Neural progenitor cell (in vitro differentiated cells): Measurements from ENCODE around the gene THAP4. TPM values are rescaled to one million over a fixed set of nuclear protein-coding genes. Genes with fewer than 3 reads are reported as not detected.

Experiments
- DNase-seq: peaks from one replicate; pipeline ENCODE4 v3.0.0-alpha.2; 2016; ENCODE audit warnings: low spot score
- H2AFZ ChIP-seq: fragments of 200-600 bp; sonication (generic); replicated peaks from 2 replicates; pipeline ENCODE4 v1.6.1; 2016; ENCODE audit warnings: antibody characterized with exemption
- H3F3A ChIP-seq: fragments of 200-600 bp; sonication (generic); 2 replicates; pipeline ENCODE4 v1.6.1; 2016; ENCODE audit warnings: antibody characterized with exemption, low read depth
- H3K27ac ChIP-seq: fragments of 200-600 bp; sonication (generic); 2 replicates; pipeline ENCODE4 v1.5.1; 2016; ENCODE audit warnings: mild to moderate bottlenecking
- H3K27me3 ChIP-seq: fragments of 200-600 bp; sonication (generic); 2 replicates; pipeline ENCODE4 v1.6.1; 2016; ENCODE audit warnings: mild to moderate bottlenecking, moderate library complexity
- H3K36me3 ChIP-seq: fragments of 200-600 bp; sonication (generic); 2 replicates; pipeline ENCODE4 v1.5.1; 2016
- H3K4me1 ChIP-seq: fragments of 200-600 bp; sonication (generic); 2 replicates; pipeline ENCODE4 v1.6.1; 2016; ENCODE audit warnings: mixed run types
- H3K4me2 ChIP-seq: fragments of 200-600 bp; sonication (generic); 2 replicates; pipeline ENCODE4 v1.6.1; 2016
- H3K4me3 ChIP-seq: fragments of 200-600 bp; sonication (generic); 2 replicates; pipeline ENCODE4 v1.5.1; 2016
- H3K79me2 ChIP-seq: fragments of 200-600 bp; sonication (generic); 2 replicates; pipeline ENCODE4 v1.6.1; 2016; ENCODE audit warnings: low read depth
- H3K9ac ChIP-seq: fragments of 200-600 bp; sonication (generic); 2 replicates; pipeline ENCODE4 v1.6.1; 2016
- H3K9me3 ChIP-seq: fragments of 200-600 bp; sonication (generic); 2 replicates; pipeline ENCODE4 v1.5.1; 2016; ENCODE audit warnings: low read depth
- H4K20me1 ChIP-seq: fragments of 200-600 bp; sonication (generic); 2 replicates; pipeline ENCODE4 v1.6.1; 2016; ENCODE audit warnings: low read depth
- H3K27ac Mint-ChIP-seq: 3 replicates; pipeline ENCODE4 v1.8.0; 2021; ENCODE audit warnings: mixed read lengths
- H3K27me3 Mint-ChIP-seq: 2 replicates; pipeline ENCODE4 v1.8.0; 2022; ENCODE audit warnings: low read depth, mild to moderate bottlenecking, inconsistent platforms, moderate library complexity, mixed read lengths; ENCODE audit not compliant: insufficient read depth
- H3K36me3 Mint-ChIP-seq: 3 replicates; pipeline ENCODE4 v1.8.0; 2021; ENCODE audit warnings: mixed read lengths
- H3K4me1 Mint-ChIP-seq: 3 replicates; pipeline ENCODE4 v1.8.0; 2021; ENCODE audit warnings: mixed read lengths
- H3K4me3 Mint-ChIP-seq: 3 replicates; pipeline ENCODE4 v1.8.0; 2021; ENCODE audit warnings: mild to moderate bottlenecking, moderate library complexity, mixed read lengths
- H3K9me3 Mint-ChIP-seq: 3 replicates; pipeline ENCODE4 v1.8.0; 2020; ENCODE audit warnings: mixed read lengths
- CTCF ChIP-seq: fragments of 200-600 bp; sonication (generic); IDR thresholded peaks from 2 replicates; pipeline ENCODE4 v1.5.1; 2017; ENCODE audit warnings: antibody characterized with exemption, mild to moderate bottlenecking
- EZH2 ChIP-seq: fragments of 200-600 bp; sonication (generic); IDR thresholded peaks from 2 replicates; pipeline ENCODE4 v1.6.1; 2017; ENCODE audit warnings: antibody characterized with exemption, mild to moderate bottlenecking, moderate library complexity
- EZH2phosphoT487 ChIP-seq: fragments of 200-600 bp; sonication (generic); IDR thresholded peaks from 2 replicates; pipeline ENCODE4 v1.6.1; 2017; ENCODE audit warnings: antibody characterized with exemption
- small RNA-seq: library from RNA; depleted of rRNA; stranded (forward); fragments of <200 nt; gene quantifications from one replicate; pipeline ENCODE3, GENCODE V24; 2015
- total RNA-seq: library from RNA; depleted of rRNA; stranded (reverse); fragments of >200 nt; gene quantifications from 2 replicates; pipeline ENCODE4 v1.2.3, GENCODE V29; 2015; ENCODE audit warnings: low replicate concordance

Gene THAP4
- total RNA-seq, 1 donor from 2014 or later, result 25.6 TPM

- H3K27me3 ChIP-seq, result peaks cover 26% of the 10 kb centered on the region
- no peak for TF ChIP-seq CTCF
- TF ChIP-seq EZH2phosphoT487, result no peak
- no peak for TF ChIP-seq EZH2
- no peak overlapping the region for H3K27ac ChIP-seq
- Mint-ChIP-seq H3K4me3 (no peak overlapping the region), H3K36me3 (no peaks in the 10 kb centered on the region), H3K27me3 (peaks cover 15% of the 10 kb centered on the region), H3K4me1 (peaks cover 32% of the 10 kb centered on the region), H3K27ac (no peak overlapping the region), H3K9me3 (no peaks in the 10 kb centered on the region)
- no peak for DNase-seq
- no peaks in the 10 kb centered on the region for H3F3A ChIP-seq
- H3K9ac ChIP-seq, result no peak overlapping the region
- H3K4me1 ChIP-seq, result peaks cover 7% of the 10 kb centered on the region
- no peaks in the 10 kb centered on the region for H3K79me2 ChIP-seq
- no peak overlapping the region for H2AFZ ChIP-seq
- H4K20me1 ChIP-seq, result no peaks in the 10 kb centered on the region
- no peaks in the 10 kb centered on the region for H3K36me3 ChIP-seq
- no peaks in the 10 kb centered on the region for H3K9me3 ChIP-seq
- no peak overlapping the region for H3K4me3 ChIP-seq
- no peak overlapping the region for H3K4me2 ChIP-seq
Observed at GRCh38 chr2:241534701-241535375, 102.1 kb downstream of the THAP4 start.

Small RNA genes lying within 50 kb of the gene (small RNA-seq; reads per million reads assigned to genes)
- gene RNA5SP122, result not detected

Other genes starting within 250 kb of the THAP4 start
- gene STK25, start 128.6 kb downstream of the THAP4 start, total RNA-seq, result 164 and 378 TPM in 2 replicates
- 2.0 and 5.5 TPM in 2 replicates for gene BOK, start 78.4 kb downstream of the THAP4 start, total RNA-seq
- 80.7 and 114 TPM in 2 replicates for gene ATG4B, start 535 bp upstream of the THAP4 start, total RNA-seq
- gene DTYMK, start 49.7 kb upstream of the THAP4 start, total RNA-seq, result 43.4 and 59.9 TPM in 2 replicates
- gene ING5, start 64.9 kb upstream of the THAP4 start, total RNA-seq, result 38.2 and 49.0 TPM in 2 replicates
- 3.5 and 15.4 TPM in 2 replicates for gene D2HGDH, start 97.5 kb upstream of the THAP4 start, total RNA-seq
- gene GAL3ST2, start 139.7 kb upstream of the THAP4 start, total RNA-seq, result 0.09 TPM in 1 of 2 replicates, not detected in the other
- gene NEU4, start 172.0 kb upstream of the THAP4 start, total RNA-seq, result 1.2 TPM in 1 of 2 replicates, not detected in the other
- not detected in 2 replicates for gene PDCD1, start 221.7 kb upstream of the THAP4 start, total RNA-seq
- gene RTP5, start 232.6 kb upstream of the THAP4 start, total RNA-seq, result not detected in 2 replicates